ENCODE data around the gene HS6ST1. TPM values are rescaled to one million over a fixed set of nuclear protein-coding genes. Genes with fewer than 3 reads are reported as not detected.

Gene HS6ST1
- total and polyA plus RNA-seq, 12 donors, result 20.5 to 262 (median 97.1) TPM

GRCh38 chr2:128362176-128362888 lies 43.7 kb upstream of the HS6ST1 start:
- Histone ChIP-seq H3K36me3 (replicated peaks in 1 of 2) (no peaks in the 10 kb centered on the region), H3K9me3 (replicated peaks in 1 of 3) (no peaks in the 10 kb centered on the region), H3K4me1 (replicated peaks in 1 of 2) (peaks cover 0 to 4% of the 10 kb centered on the region in 2 donors), H3K27ac (peak overlapping the region in 1 of 5 donors; percentile 62), H3K27me3 (no peaks in the 10 kb centered on the region), H3K4me3 (no peak overlapping the region)
- 69 to 83% (median 81%) methylated on average over 10 to 12 of the region's 12 CpGs for WGBS, 4 donors
- no peak for DNase-seq
- TF ChIP-seq, protein P1, sequence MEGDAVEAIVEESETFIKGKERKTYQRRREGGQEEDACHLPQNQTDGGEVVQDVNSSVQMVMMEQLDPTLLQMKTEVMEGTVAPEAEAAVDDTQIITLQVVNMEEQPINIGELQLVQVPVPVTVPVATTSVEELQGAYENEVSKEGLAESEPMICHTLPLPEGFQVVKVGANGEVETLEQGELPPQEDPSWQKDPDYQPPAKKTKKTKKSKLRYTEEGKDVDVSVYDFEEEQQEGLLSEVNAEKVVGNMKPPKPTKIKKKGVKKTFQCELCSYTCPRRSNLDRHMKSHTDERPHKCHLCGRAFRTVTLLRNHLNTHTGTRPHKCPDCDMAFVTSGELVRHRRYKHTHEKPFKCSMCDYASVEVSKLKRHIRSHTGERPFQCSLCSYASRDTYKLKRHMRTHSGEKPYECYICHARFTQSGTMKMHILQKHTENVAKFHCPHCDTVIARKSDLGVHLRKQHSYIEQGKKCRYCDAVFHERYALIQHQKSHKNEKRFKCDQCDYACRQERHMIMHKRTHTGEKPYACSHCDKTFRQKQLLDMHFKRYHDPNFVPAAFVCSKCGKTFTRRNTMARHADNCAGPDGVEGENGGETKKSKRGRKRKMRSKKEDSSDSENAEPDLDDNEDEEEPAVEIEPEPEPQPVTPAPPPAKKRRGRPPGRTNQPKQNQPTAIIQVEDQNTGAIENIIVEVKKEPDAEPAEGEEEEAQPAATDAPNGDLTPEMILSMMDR (IDR thresholded peaks at IDR 0.05), result no peak
- TF ChIP-seq POLR2A (IDR thresholded peaks at IDR 0.05), result no peak
- intact Hi-C loops (cut with DNase I), result no loop called here

DNA sequence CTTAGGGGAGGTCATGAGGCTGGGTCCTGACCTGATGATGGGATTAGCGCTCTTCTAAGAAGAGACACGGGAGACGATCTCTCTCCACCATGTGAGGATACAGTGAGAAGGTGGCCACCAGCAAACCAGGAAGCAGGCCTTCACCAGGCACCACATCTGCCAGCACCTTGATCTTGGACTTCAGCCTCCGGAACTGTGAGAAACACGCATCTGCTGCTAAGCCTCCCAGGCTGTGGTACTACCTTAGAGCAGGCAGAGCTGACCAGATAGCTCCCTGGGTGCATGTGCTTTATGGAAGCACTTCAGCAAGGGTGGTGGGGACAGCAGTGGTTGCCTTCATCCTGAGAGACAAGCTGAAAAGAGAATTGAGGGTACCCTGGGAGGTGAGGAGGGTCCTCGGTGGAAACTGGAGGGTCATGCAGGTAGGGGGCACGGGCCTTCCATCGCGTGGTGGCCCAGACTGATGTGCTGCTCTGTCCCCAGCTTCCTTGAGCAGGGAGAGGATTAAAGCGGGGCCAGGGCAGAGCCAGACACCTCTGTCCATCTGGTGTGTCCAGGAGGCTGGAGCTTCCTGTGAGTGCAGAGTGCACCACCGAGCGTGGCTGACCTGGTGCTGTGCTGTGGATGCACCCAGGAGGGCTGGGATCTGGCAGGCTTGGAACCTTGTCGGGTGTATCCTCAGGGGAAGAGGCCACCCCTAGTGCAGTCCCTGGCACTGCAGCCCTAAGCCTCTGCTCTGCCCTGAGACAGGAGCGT lies 42.9 kb upstream of the HS6ST1 start:
- H3K4me1 ChIP-seq (replicated peaks in 1 of 2), result peaks cover 0 to 4% of the 10 kb centered on the region in 2 donors
- H3K9me3 ChIP-seq (replicated peaks in 1 of 3), result no peaks in the 10 kb centered on the region
- no peak overlapping the region for H3K4me3 ChIP-seq
- H3K36me3 ChIP-seq (replicated peaks in 1 of 2), result no peaks in the 10 kb centered on the region
- intact Hi-C loops (cut with DNase I), result no loop called here
- 88 to 94% (median 92%) methylated on average over 11 to 14 of the region's 14 CpGs for WGBS, 4 donors
- no peak overlapping the region for H3K27ac ChIP-seq
- TF ChIP-seq, protein P1 (IDR thresholded peaks at IDR 0.05), result no peak
- no peak for TF ChIP-seq POLR2A (IDR thresholded peaks at IDR 0.05)
- no peaks in the 10 kb centered on the region for H3K27me3 ChIP-seq
- DNase-seq, result peak in 3 of 7 donors; percentile 2 to 31 (median 6)

GRCh38 chr2:128360711-128361110 lies 42.0 kb upstream of the HS6ST1 start:
- WGBS, 4 donors, result 89 to 92% (median 91%) methylated on average over 8 of the region's 8 CpGs
- Histone ChIP-seq H3K4me1 (replicated peaks in 1 of 2) (peaks cover 0 to 4% of the 10 kb centered on the region in 2 donors), H3K27me3 (no peaks in the 10 kb centered on the region), H3K27ac (no peak overlapping the region), H3K9me3 (replicated peaks in 1 of 3) (no peaks in the 10 kb centered on the region), H3K4me3 (no peak overlapping the region), H3K36me3 (replicated peaks in 1 of 2) (no peaks in the 10 kb centered on the region)
- DNase-seq, result peak in 3 of 7 donors; percentile 4 to 13 (median 4)
- intact Hi-C loops (cut with DNase I), result no loop called here
- no peak for TF ChIP-seq POLR2A (IDR thresholded peaks at IDR 0.05)
- TF ChIP-seq, protein P1 (IDR thresholded peaks at IDR 0.05), result no peak

DNA sequence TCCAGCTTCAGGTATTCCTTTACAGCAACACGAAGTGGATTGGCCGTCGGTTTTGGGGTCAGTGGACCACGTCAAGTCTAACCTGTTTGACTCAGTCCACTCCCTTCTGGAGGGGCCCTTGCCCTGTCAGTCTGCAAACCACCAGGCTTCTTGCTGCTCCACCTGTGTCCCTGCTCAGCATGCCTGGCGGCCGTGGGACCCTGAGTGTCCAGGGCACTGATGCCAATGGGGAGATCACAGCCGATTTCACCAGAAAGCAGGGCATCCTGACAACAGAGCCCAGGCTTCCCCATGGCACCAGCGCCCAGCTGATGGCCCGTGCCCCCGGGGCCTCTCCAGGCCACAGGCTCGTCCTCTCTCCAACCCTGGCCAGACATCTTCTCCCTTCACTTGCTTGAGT lies 41.2 kb upstream of the HS6ST1 start:
- WGBS, 4 donors, result 84 to 93% (median 88%) methylated on average over 6 to 11 of the region's 11 CpGs
- Histone ChIP-seq H3K36me3 (replicated peaks in 1 of 2) (no peaks in the 10 kb centered on the region), H3K27ac (no peak overlapping the region), H3K27me3 (no peaks in the 10 kb centered on the region), H3K4me3 (no peak overlapping the region), H3K9me3 (replicated peaks in 1 of 3) (no peaks in the 10 kb centered on the region), H3K4me1 (replicated peaks in 1 of 2) (peaks cover 0 to 4% of the 10 kb centered on the region in 2 donors)
- DNase-seq, result peak in 3 of 7 donors; percentile 9 to 29 (median 15)
- intact Hi-C loops (cut with DNase I), result no loop called here
- TF ChIP-seq, protein P1 (IDR thresholded peaks at IDR 0.05), result no peak
- TF ChIP-seq POLR2A (IDR thresholded peaks at IDR 0.05), result no peak

All from adrenal gland (tissue), 12 donors.